ENCODE measurements around the gene SLC8A2.

Gene SLC8A2

DNA sequence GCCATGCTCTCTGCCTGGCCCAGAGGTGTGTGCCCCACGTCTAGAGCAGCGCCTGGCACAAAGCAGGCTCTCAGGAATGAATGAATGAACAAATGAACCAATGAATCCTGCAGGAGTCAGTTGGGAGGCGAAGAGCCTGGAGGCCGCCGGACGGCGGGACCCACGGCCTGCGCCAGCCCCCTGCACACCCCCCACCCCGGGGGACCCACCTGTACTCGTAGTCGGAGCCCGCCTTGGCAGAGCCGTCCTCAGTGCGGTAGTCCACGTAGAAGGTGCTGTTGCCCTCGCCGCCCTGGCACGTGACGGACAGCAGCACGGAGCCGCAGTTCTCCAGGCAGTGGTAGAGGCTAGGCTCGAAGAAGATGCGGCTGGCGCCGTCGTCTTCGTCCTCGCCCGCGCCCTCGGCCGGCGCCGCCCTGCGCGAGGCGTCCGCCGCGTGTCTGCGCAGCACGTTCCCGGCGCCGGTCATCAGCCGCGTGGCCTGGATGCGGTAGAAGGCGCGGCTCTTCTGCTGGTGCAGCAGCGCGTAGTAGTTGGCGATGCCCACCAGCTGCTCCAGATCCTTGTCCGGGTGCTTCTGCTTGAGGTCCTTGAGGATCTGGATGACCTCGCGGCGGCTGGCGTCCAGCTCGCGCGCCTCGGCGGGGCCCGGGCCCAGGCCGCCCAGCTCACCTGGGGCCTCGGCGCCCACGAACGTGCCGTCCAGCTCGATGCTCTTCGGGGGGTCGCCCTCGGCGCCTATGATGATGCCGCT is 14.8 kb downstream of the SLC8A2 start:
- TF ChIP-seq, protein P1, sequence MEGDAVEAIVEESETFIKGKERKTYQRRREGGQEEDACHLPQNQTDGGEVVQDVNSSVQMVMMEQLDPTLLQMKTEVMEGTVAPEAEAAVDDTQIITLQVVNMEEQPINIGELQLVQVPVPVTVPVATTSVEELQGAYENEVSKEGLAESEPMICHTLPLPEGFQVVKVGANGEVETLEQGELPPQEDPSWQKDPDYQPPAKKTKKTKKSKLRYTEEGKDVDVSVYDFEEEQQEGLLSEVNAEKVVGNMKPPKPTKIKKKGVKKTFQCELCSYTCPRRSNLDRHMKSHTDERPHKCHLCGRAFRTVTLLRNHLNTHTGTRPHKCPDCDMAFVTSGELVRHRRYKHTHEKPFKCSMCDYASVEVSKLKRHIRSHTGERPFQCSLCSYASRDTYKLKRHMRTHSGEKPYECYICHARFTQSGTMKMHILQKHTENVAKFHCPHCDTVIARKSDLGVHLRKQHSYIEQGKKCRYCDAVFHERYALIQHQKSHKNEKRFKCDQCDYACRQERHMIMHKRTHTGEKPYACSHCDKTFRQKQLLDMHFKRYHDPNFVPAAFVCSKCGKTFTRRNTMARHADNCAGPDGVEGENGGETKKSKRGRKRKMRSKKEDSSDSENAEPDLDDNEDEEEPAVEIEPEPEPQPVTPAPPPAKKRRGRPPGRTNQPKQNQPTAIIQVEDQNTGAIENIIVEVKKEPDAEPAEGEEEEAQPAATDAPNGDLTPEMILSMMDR (IDR thresholded peaks at IDR 0.05; ENCODE audit: insufficient read depth, missing control alignments): no peak
- no peak for DNase-seq (ENCODE audit: insufficient read length, low spot score)
- no peak for FAIRE-seq

DNA sequence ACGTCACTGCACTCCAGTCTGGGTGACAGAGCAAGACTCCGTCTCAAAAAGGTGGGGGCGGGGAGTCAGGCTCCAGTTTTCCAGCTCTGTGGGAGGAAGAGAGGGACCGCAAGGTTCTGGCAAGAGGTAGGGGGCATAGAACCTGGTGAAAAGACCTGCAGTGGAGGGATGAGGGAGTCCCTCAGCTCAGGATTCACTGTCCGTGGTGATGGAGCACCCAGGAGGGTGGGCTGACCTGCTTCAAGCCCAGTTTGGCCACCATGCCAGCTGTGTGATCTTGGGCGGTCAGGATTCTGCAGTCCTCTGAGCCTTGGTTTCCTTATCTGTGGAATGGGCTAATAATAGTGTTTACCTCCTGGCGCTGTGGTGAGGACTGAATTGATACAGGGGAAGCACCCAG is 21.2 kb downstream of the SLC8A2 start:
- DNase-seq (ENCODE audit: insufficient read length, low spot score): no peak
- no peak for FAIRE-seq
- TF ChIP-seq, protein P1 (IDR thresholded peaks at IDR 0.05; ENCODE audit: insufficient read depth, missing control alignments): no peak

DNA sequence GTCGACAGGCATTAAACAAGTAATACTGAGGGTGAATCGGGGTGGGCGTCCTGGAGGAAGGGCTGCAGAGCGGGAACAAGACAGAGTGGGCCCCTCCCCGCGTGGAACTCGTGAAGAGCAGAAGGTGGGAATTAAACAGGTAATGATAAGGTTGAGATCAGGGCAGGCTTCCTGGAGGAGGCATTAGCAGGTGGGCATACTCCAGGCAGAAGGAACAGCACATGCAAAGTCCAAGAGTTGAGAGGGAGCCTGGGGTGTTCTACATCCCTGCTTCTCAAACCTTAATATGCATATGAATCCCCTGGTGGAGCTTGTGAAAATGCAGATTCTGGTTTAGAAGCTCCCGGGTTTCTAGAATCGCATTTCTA is 23.3 kb downstream of the SLC8A2 start:
- DNase-seq (ENCODE audit: insufficient read length, low spot score): no peak
- TF ChIP-seq, protein P1 (IDR thresholded peaks at IDR 0.05; ENCODE audit: insufficient read depth, missing control alignments): no peak
- FAIRE-seq: no peak

DNA sequence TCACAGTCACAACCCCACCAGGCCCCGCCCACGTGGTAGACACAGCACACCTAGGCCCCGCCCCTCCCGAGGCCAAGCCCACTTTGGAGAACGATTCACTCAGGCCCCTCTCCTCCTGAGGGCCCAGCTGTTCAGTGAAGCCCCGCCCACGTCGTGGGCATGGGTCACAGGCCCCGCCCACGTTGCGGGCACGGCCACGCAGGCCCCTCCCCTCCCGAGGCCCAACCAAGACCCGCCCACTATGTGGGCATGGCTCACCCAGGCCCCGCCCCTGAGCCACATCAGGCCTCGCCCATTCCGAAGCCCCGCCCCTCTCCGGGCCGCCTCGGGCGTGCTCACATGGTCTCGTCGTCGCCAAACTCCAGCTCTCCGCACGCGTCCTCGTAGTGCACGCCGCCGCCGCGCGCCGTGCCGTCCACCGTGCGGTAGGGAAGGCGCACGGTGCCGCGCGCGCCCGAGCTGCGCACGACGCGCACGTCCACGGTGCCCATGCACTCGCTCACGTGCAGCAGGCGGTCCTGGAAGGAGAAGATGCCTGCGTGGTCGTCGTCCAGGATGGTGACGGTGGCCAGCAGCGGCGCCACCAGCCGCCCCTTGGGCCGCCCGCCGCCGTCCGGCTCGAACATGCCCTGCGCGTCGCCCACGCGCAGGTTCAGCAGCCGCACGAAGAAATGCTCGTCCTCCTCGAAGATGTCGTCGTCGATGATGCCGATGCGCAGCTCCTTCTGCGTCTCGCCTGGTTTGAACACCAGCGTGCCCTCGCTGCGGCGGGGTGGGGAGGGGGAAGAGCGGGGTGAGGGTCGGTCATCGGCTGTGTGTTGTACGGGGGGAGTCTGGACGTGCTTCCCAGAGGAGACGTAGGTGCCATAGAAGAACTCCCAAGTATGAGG is 24.0 kb downstream of the SLC8A2 start:
- DNase-seq (ENCODE audit: insufficient read length, low spot score) (no peak), FAIRE-seq (no peak)
- TF ChIP-seq, protein P1 (IDR thresholded peaks at IDR 0.05; ENCODE audit: insufficient read depth, missing control alignments): no peak

DNA sequence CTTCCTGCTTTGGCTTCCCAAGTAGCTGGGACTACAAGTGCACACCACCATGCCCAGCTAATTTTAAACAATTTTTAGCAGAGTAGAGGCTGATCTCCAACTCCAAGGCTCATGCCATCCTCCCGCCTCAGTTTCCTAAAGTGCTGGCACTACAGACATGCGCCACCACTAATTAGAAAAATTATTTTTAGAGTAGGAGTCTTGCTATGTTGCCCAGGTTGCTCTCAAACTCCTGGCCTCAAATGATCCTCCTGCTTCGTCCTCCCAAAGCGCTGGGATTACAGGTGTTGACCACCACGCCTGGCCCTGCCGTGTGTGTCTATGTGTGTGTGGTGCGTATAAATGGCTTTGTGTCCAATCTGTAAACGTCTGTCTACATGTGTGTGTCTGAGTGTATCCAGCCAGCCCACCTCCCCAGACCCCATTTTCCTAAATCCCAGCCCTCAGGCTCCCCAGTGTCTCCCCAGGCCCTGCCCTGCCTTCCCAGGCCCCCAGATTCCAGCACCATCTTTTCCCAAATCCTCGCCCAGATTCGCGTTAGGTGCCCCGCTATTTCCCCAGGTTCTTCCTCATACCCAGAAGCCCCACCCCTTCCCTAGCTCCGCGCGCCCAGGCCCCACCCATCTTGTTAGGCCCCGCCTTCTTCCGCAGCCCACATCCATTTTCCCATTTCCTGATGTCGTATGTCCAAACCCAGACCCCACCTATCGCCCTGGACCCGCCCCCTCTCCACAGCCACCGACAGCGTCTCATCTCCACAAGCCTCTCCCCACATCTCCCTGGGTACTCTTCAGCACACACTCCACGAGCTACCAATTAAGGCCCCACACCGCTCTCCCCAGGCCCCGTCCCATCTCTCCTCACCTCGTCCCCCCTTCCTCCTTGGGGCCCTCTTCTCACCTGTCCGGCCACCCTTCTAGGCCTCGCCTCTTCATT is 24.9 kb downstream of the SLC8A2 start:
- TF ChIP-seq, protein P1 (IDR thresholded peaks at IDR 0.05; ENCODE audit: insufficient read depth, missing control alignments): no peak
- FAIRE-seq: no peak
- DNase-seq (ENCODE audit: insufficient read length, low spot score): no peak

- FAIRE-seq (no peak), DNase-seq (ENCODE audit: insufficient read length, low spot score) (no peak)
- TF ChIP-seq, protein P1 (IDR thresholded peaks at IDR 0.05; ENCODE audit: insufficient read depth, missing control alignments): no peak
Observed at GRCh38 chr19:47445937-47446402, 25.7 kb downstream of the SLC8A2 start.
